Brain pericyte (primary cell): ENCODE measurements around the gene MACC1.
"Not testable (repeated sequence)": the region's sequence is repeated elsewhere in the genome, so short reads cannot be mapped to it uniquely, and the experiment has no call there.

Source experiments
- DNase-seq: peaks from one replicate; pipeline ENCODE4 v3.0.0-alpha.2; 2012; ENCODE audit warnings: low read depth, low spot score

The MACC1 gene

GRCh38 chr7:20131776-20132175, 85.4 kb downstream of the MACC1 start:
- DNase-seq = no peak

DNA sequence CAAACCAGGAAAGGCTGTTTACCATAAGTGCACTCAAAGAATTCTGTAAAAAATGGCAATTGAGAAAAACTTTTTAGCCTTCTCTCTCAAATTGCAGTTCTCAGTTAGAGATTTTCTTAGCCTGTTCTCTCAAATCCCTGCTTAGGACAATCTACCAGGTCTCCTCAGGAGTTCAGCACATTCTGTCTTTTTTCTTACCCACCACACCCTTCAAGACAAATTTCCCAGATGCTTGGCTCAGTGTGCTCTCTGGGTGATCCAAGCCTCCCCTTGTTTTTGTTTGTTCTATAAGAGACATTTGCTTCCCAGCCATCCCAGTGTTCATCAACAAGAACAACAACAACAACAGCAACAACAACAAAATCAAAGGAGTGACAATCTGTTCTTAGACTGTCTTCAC, 87.3 kb downstream of the MACC1 start:
- DNase-seq = no peak

DNA sequence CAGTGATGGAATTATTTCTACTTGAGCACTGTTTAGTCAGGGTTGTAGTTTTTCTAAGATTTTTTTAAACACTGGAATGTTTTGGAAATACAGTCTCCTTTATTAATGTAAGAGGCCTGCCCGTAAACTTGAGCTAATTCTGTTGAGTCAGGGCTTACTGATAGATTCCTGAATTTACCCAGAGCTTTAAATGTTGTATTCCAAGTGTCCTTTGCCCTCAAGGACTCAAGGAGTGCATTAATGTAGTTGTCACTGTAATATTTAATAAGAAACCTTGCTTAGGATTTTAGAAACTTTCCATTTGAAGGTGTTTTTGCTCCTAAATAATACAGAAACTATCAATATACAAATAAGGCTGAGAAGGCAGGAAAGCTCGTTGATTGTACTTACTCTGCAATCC, 89.2 kb downstream of the MACC1 start:
- no peak for DNase-seq

GRCh38 chr7:20126060-20126459, 91.1 kb downstream of the MACC1 start:
- DNase-seq = not testable (repeated sequence)

GRCh38 chr7:20124087-20124486, 93.1 kb downstream of the MACC1 start:
- not testable (repeated sequence) for DNase-seq

GRCh38 chr7:20122653-20123316, 94.4 kb downstream of the MACC1 start:
- DNase-seq = not testable (repeated sequence)

- no peak for DNase-seq
These were observed 95.1 kb downstream of the MACC1 start for GRCh38 chr7:20122073-20122472.

DNA sequence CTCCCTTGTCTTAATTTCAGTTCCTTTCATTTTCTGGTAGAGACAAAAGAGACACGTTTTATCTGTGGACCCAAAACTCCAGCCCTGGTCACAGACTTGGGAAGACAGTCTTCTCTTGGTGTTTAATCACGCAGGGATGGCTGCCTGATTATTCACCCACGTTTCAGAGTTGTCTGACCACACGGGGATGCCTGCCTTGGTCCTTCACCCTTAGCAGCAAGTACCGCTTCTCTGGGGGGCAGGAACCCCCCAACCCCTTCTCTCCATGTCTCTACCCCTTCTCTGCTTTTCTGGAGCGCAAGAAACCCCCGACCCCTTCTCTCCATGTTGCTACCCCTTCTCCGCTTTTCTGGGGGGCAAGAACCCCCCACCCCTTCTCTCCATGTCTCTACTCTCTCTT, 95.8 kb downstream of the MACC1 start:
- no peak for DNase-seq

DNA sequence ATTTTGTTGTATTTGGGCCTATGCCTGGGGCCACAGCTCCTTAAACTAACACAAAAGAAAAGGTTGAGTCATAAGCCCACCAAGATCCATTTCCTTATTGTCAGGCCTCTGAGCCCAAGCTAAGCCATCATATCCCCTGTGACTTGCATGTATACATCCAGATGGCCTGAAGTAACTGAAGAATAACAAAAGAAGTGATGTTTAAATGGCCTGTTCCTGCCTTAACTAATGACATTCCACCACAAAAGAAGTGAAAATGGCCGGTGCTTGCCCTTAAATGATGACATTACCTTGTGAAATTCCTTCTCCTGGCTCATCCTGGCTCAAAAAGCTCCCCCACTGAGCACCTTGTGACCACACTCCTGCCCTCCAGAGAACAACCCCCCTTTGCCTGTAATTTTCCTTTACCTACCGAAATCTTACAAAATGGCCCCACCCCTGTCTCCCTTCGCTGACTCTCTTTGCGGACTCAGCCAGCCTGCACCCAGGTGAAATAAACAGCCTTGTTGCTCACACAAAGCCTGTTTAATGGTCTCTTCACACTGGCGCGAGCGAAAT, 96.5 kb downstream of the MACC1 start:
- DNase-seq = peak; percentile 42

DNA sequence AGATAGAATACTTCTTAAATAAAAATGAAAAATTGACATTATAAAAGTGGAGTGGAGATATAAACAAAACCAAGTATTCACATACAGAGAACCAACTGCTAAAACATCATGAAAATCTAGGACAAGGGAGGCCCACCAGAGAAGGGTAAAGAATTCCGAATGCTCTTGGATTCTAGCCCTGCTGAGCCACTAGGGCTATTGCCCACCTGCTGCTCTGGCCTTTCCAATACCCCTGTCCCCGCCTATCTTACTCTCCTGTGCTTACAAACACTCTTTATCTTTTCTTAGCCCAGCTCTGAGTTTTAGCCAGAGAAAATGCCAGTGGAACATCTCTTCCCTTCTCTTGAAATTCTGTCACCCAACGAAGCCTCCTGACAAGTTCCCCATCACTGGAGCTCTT, 100.3 kb downstream of the MACC1 start:
- no peak for DNase-seq

GRCh38 chr7:20114468-20114867, 102.7 kb downstream of the MACC1 start:
- no peak for DNase-seq

- DNase-seq = no peak
These were observed 103.7 kb downstream of the MACC1 start for GRCh38 chr7:20113427-20114027.

GRCh38 chr7:20112696-20113095, 104.5 kb downstream of the MACC1 start:
- no peak for DNase-seq

DNA sequence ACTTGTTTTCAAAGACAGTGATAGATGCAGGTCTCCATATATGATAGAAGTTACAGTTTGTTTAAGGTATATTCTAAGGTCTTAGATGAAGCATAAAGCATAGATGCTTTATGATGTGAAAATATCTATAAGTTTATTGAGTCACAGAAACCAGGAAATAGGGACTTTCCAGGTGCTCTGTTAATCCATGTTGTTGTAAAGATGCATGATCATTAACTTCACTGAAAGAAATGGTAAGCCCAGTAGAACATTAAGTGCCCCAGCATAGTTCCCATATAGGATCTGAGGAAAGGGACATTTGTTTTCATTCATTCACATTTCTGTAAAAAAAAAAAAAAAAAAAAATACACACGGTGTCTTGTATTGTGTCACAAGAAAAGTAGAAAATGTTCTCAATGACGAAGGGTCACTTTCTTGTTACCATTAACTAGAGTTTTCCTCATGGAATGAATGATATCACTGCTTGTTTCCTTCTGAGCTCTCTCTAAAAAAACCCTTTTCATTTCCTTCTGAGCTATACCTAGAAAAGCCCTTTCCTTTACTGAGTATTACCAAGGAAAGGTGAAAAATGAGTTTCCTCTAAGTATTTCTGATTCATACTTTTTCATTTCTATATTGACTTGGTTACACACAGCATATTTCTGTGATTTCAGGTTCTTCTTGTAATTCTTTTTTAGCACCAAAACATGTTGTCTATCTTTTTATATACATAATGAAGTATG, 105.2 kb downstream of the MACC1 start:
- no peak for DNase-seq

GRCh38 chr7:20107582-20107981, 109.6 kb downstream of the MACC1 start:
- no peak for DNase-seq

DNA sequence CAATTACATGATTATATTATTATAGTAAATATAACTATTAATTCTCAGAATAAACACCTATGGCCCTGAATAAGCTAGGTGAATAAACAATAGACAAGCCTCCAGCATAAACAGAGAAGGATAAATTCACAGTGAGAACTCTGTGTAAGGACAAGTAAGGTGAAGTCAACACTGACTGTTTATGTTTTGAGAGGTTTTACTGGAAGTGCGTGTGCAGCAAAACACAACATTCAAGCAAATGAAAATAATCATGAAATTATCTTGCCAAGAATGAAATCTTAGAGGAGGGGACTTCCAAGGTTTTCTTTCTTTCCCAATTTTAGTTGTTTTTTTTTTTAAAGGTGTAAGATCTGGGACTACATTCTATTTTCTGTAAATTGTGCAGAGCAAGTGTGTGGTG, 112.5 kb downstream of the MACC1 start:
- no peak for DNase-seq

DNA sequence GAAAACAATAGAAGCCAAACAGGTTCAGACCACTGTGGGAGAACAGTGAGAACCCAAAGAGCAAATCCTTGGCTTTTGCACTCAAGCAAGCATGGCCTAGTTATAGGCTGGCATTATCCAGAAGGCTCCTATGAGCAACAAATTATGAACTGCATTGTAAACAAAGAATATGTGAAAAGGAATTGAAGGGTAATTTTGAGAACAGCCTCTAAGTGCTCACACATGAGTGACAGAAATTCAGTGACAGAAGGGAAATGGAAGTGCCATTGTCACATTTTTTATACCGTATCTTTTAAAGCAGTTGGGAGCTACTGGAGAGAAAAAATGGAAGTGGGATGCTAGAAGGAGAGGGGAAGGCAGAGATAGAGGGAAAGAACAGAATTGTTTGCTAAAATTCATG, 114.2 kb downstream of the MACC1 start:
- no peak for DNase-seq

- DNase-seq = no peak
These were observed 121.3 kb downstream of the MACC1 start for GRCh38 chr7:20095862-20096261.

GRCh38 chr7:20095436-20095835, 121.7 kb downstream of the MACC1 start:
- DNase-seq = no peak

- DNase-seq = no peak
These were observed 127.8 kb downstream of the MACC1 start for GRCh38 chr7:20089431-20089830.

GRCh38 chr7:20085086-20085485, 132.1 kb downstream of the MACC1 start:
- no peak for DNase-seq
